Sigmoid colon (tissue), 4 donors: ENCODE measurements around the gene UBAC1.
"Not testable (repeated sequence)": the region's sequence is repeated elsewhere in the genome, so short reads cannot be mapped to it uniquely, and the experiment has no call there.

ENCODE experiments used
- CTCF ChIP-seq, 4 experiments: fragments of 450-650 bp in 3 of 4; fragments of 200-600 bp in 1 of 4; IDR thresholded peaks; one replicate each; pipeline ENCODE4 v1.5.1; 2016 to 2019; ENCODE audit warnings: antibody characterized with exemption in 4 of 4, mild to moderate bottlenecking in 3 of 4, moderate library complexity in 2 of 4
- EP300 ChIP-seq, 4 donors: sonication (generic); formaldehyde crosslinking; IDR thresholded peaks; one replicate each; pipeline ENCODE4 v1.6.1; 2017; ENCODE audit warnings: antibody characterized with exemption in 4 of 4
- POLR2A ChIP-seq, 2 donors: fragments of 450-650 bp; IDR thresholded peaks; one replicate each; pipeline ENCODE4 v1.6.1; 2016; ENCODE audit warnings: antibody characterized with exemption in 2 of 2, mild to moderate bottlenecking in 2 of 2, moderate library complexity in 2 of 2
- POLR2AphosphoS5 ChIP-seq, 4 donors: sonication (generic); formaldehyde crosslinking; IDR thresholded peaks; one replicate each; pipeline ENCODE4 v1.6.1; 2017; ENCODE audit warnings: antibody characterized with exemption in 4 of 4

GRCh38 chr9:135947105-135947504 is 14.1 kb downstream of the UBAC1 start:
- not testable (repeated sequence) for TF ChIP-seq POLR2AphosphoS5, CTCF, EP300, POLR2A (IDR thresholded peaks at IDR 0.05)
